HepG2 (cell line): ENCODE measurements around the gene CNKSR3. TPM values are rescaled to one million over a fixed set of nuclear protein-coding genes. Genes with fewer than 3 reads are reported as not detected.

ENCODE experiments used
- ATAC-seq: fragments of 200-7000 bp; cut with Tn5 transposase; 3 replicates; pipeline ENCODE4 v1.9.1; 2020; ENCODE audit warnings: mild to moderate bottlenecking, moderate library complexity
- BruUV-seq: library from RNA; stranded (reverse); fragments of 400-500 nt; replicated peaks from 2 replicates; lab custom pipeline; 2021; lab: Mats Ljungman, UMichigan
- CTCF ChIA-PET: fragments of 300-600 bp; formaldehyde crosslinking; extraction: SDS; loops from one replicate; lab custom pipeline; 2021; ENCODE audit warnings: low total read pairs, inconsistent platforms, low intra/inter-chr PET ratio; lab: Yijun Ruan, JAX
- POLR2A ChIA-PET: fragments of 350-600 bp; sonication (Branson Sonifier 250); formaldehyde crosslinking; loops from one replicate; lab custom pipeline; 2020; ENCODE audit warnings: antibody characterized with exemption, inconsistent platforms; lab: Yijun Ruan, JAX
- DNase-seq: peaks from one replicate; pipeline ENCODE4 v3.0.0-alpha.2; 2015; ENCODE audit warnings: low spot score
- FAIRE-seq: peaks from 3 replicates; lab custom pipeline; 2011; peaks lifted over from hg19 to GRCh38; lab: Jason Lieb, UNC
- H2AFZ ChIP-seq: one replicate; pipeline ENCODE4 v1.6.1; 2011; ENCODE audit warnings: low read length, inconsistent platforms
- H3K27ac ChIP-seq: fragments of 300-600 bp; 3 replicates; pipeline ENCODE4 v1.8.0; 2011; ENCODE audit warnings: mixed run types, mild to moderate bottlenecking, mixed read lengths, low read length, inconsistent platforms; ENCODE audit not compliant: insufficient read depth; ENCODE audit errors: extremely low read length
- H3K27me3 ChIP-seq, 2 experiments: fragments of 200-600 bp in 1 of 2; 2 replicates in 1 of 2; 3 replicates in 1 of 2; pipeline versions ENCODE4 v1.6.0 to v1.8.0; 2011; ENCODE audit warnings: low read length in 2 of 2, mild to moderate bottlenecking in 2 of 2, moderate library complexity in 2 of 2, inconsistent platforms in 1 of 2; ENCODE audit not compliant: insufficient read depth in 2 of 2, control insufficient read depth in 1 of 2
- H3K36me3 ChIP-seq, 2 experiments: fragments of 200-600 bp in 1 of 2; replicated peaks in 1 of 2; 2 replicates in 1 of 2; 3 replicates in 1 of 2; pipeline versions ENCODE4 v1.5.1 to v1.8.0; 2011; ENCODE audit warnings: low read length in 2 of 2, inconsistent platforms in 1 of 2; ENCODE audit not compliant: insufficient read depth in 2 of 2, control insufficient read depth in 1 of 2
- H3K4me1 ChIP-seq: 2 replicates; pipeline ENCODE4 v1.5.1; 2012; ENCODE audit warnings: low read length, inconsistent platforms; ENCODE audit not compliant: insufficient read depth
- H3K4me2 ChIP-seq: 2 replicates; pipeline ENCODE4 v1.6.0; 2011; ENCODE audit warnings: low read depth, low read length, inconsistent platforms
- H3K4me3 ChIP-seq, 3 experiments: fragments of 200-600 bp in 1 of 3; sonication (generic), shearing (Covaris generic) in 1 of 3; replicated peaks in 1 of 3; 2 replicates each; pipeline ENCODE4 v1.5.1; 2011 to 2016; ENCODE audit warnings: low read length in 3 of 3, inconsistent platforms in 2 of 3, low read depth in 2 of 3, mild to moderate bottlenecking in 2 of 3, control low read depth in 1 of 3, mixed read lengths in 1 of 3; ENCODE audit not compliant: insufficient read depth in 1 of 3
- H3K79me2 ChIP-seq: one replicate; pipeline ENCODE4 v1.6.1; 2011; ENCODE audit warnings: low read length, inconsistent platforms; ENCODE audit not compliant: insufficient read depth
- H3K9ac ChIP-seq: 2 replicates; pipeline ENCODE4 v1.6.0; 2011; ENCODE audit warnings: mild to moderate bottlenecking, low read depth, low read length, inconsistent platforms; ENCODE audit not compliant: insufficient read depth
- H3K9me3 ChIP-seq: 2 replicates; pipeline ENCODE4 v1.5.1; 2012; ENCODE audit warnings: mild to moderate bottlenecking, low read length
- H4K20me1 ChIP-seq: 2 replicates; pipeline ENCODE4 v1.6.0; 2011; ENCODE audit warnings: inconsistent platforms, mild to moderate bottlenecking, low read length, moderate library complexity; ENCODE audit not compliant: insufficient read depth
- ELF1 ChIP-seq: sonication (generic); formaldehyde crosslinking; IDR thresholded peaks from 2 replicates; pipeline ENCODE4 v1.4.0; 2020; ENCODE audit warnings: missing genetic modification reagents
- EZH2 ChIP-seq: conservative IDR thresholded peaks from 2 replicates; pipeline ENCODE4 v1.6.1; 2012; ENCODE audit warnings: mild to moderate bottlenecking, low read depth, low read length, moderate library complexity
- HOXA3 ChIP-seq: sonication (generic); formaldehyde crosslinking; IDR thresholded peaks from 2 replicates; pipeline ENCODE4 v1.5.0; 2020; ENCODE audit warnings: missing genetic modification reagents
- HOXA9 ChIP-seq: sonication (generic); formaldehyde crosslinking; IDR thresholded peaks from 2 replicates; pipeline ENCODE4 v1.8.1; 2022; ENCODE audit warnings: missing genetic modification reagents, mild to moderate bottlenecking, moderate library complexity, borderline replicate concordance
- MXD3 ChIP-seq: IDR thresholded peaks from 2 replicates; pipeline ENCODE4 v1.6.1; 2016; ENCODE audit warnings: mild to moderate bottlenecking, missing biosample characterization, missing genetic modification reagents
- NR1H2 ChIP-seq: sonication (generic); formaldehyde crosslinking; IDR thresholded peaks from 2 replicates; pipeline ENCODE4 v1.8.1; 2022; ENCODE audit warnings: low read depth, missing genetic modification reagents, borderline replicate concordance
- PHB2 ChIP-seq: fragments of 450-650 bp; IDR thresholded peaks from 2 replicates; pipeline ENCODE4 v1.6.1; 2018; ENCODE audit not compliant: partially characterized antibody
- SOX5 ChIP-seq: IDR thresholded peaks from 2 replicates; pipeline ENCODE4 v1.6.1; 2016; ENCODE audit warnings: borderline replicate concordance
- ZFP91 ChIP-seq: sonication (generic); formaldehyde crosslinking; IDR thresholded peaks from 2 replicates; pipeline ENCODE4 v1.9.0; 2022; ENCODE audit warnings: missing genetic modification reagents, mild to moderate bottlenecking, borderline replicate concordance
- ZNF281 ChIP-seq: sonication (generic); formaldehyde crosslinking; IDR thresholded peaks from 2 replicates; pipeline ENCODE4 v1.4.0; 2020; ENCODE audit warnings: missing genetic modification reagents, borderline replicate concordance
- ZNF282 ChIP-seq: fragments of 450-650 bp; IDR thresholded peaks from 2 replicates; pipeline ENCODE4 v1.6.1; 2018; ENCODE audit not compliant: partially characterized antibody
- ZNF292 ChIP-seq: sonication (generic); formaldehyde crosslinking; IDR thresholded peaks from 2 replicates; pipeline ENCODE4 v1.8.1; 2022; ENCODE audit warnings: mild to moderate bottlenecking, low read depth, missing genetic modification reagents, borderline replicate concordance
- ZNF549 ChIP-seq: sonication (generic); formaldehyde crosslinking; IDR thresholded peaks from 2 replicates; pipeline ENCODE4 v1.5.0; 2020; ENCODE audit warnings: missing genetic modification reagents
- WGBS: methylation state at CpG from one replicate; pipeline ENCODE4 v1.1.6; 2017; ENCODE audit warnings: low lambda C conversion rate; 5-methylcytosine and 5-hydroxymethylcytosine counted together
- in situ Hi-C: cut with HindIII; loops from 2 replicates; pipeline ENCODE4 v1.10.0; 2017; ENCODE audit warnings: low pct_unique_long_range_greater_than_20kb; ENCODE audit not compliant: extremely low pct_ligation_motif_present
- intact Hi-C: fragments of 100-400 bp; cut with micrococcal nuclease; formaldehyde crosslinking; loops from one replicate; pipeline ENCODE4 v1.10.0; 2022; ENCODE audit not compliant: unreplicated experiment
- polyA plus RNA-seq, 8 experiments: library from polyadenylated mRNA; depleted of rRNA in 3 of 8; stranded (reverse) in 7 of 8; unstranded in 1 of 8; fragments of >200 nt; fragmentation: Illumina TruSeq in 4 of 8; extraction: Trizol in 4 of 8; gene quantifications; 2 replicates each; pipeline versions ENCODE4 v1.2.1 to v1.2.3, GENCODE V29; 2011 to 2016; ENCODE audit warnings: low read depth in 4 of 8, missing spikeins in 1 of 8, mixed read lengths in 1 of 8; ENCODE audit not compliant: insufficient read depth in 1 of 8
- total RNA-seq, 5 experiments: library from RNA; depleted of rRNA; stranded (reverse); fragments of >200 nt; fragmentation: Illumina TruSeq; extraction: Trizol; gene quantifications; 2 replicates each; pipeline ENCODE4 v1.2.3, GENCODE V29; 2016; ENCODE audit warnings: low read depth in 1 of 5

CNKSR3 gene
- total and polyA plus RNA-seq, 2 of the 13 experiments (the other 11 are each of a cell fraction or from before 2014, with no cell fraction given), result 9.2 to 38.6 TPM

GRCh38 chr6:154425034-154425433, 85.5 kb downstream of the CNKSR3 start:
- peaks cover 10% of the 10 kb centered on the region for H3K79me2 ChIP-seq
- peaks cover 34 to 79% of the 10 kb centered on the region in 2 experiments for H3K36me3 ChIP-seq
- TF ChIP-seq ZNF549 (no peak), ELF1 (CRISPR knock-in tag) (no peak), EZH2 (no peak), SOX5 (CRISPR knock-in tag) (no peak), NR1H2 (CRISPR knock-in tag) (no peak)
- no peak for ATAC-seq
- no peaks in the 10 kb centered on the region for H4K20me1 ChIP-seq
- no peak overlapping the region for H3K9ac ChIP-seq
- POLR2A ChIA-PET, result no interaction called here
- H3K4me2 ChIP-seq, result no peak overlapping the region
- in situ Hi-C loops (no loop called here), intact Hi-C loops (no loop called here)
- DNase-seq, result no peak
- no peaks in the 10 kb centered on the region for H3K27me3 ChIP-seq
- CTCF ChIA-PET, result no interaction called here
- no peaks in the 10 kb centered on the region for H3K9me3 ChIP-seq
- H3K4me3 ChIP-seq, result no peak overlapping the region
- no peak overlapping the region for H2AFZ ChIP-seq
- H3K27ac ChIP-seq, result no peak overlapping the region
- H3K4me1 ChIP-seq, result peaks cover 22% of the 10 kb centered on the region
- no peak for FAIRE-seq
- no TSS peak for BruUV-seq
- 97% methylated on average over 4 of the region's 4 CpGs for WGBS

DNA sequence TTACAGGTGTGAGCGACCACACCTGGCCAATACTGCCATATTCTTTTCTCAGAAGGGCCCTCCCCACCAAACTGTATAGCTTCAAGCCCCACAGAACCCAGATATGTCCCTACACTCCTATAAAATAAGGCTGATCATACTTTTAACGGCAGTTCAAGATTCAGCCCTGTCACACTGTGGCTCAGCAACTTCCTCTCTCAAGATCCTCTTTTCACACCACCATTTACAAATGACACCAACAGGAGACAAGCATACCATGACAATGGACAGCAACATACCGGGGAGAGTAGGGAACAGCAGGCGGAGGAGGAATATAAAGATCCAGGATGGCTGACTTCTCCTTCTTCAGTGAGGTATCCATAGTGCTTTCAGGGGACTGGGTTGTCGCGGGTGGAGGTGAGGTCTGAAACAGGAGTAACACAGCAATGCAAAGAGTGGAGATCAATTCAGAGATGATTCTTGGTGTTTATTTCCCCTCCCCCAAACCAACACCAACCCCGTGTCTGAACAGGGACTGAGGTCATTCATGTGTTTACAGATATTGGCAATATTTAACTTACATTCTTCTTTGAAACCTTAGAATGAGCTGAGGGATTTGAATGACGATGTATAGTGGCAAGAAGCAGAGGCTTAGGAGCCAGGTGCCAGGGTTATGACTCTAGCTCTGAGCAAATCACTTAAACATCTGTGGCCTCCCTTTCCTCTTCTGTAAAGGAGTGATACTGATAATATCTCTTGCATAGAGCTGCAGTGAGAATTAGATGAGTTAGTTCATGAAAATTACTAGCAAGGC, 96.3 kb downstream of the CNKSR3 start:
- Histone ChIP-seq H3K36me3 (peaks cover 26 to 82% of the 10 kb centered on the region in 2 experiments), H2AFZ (no peak overlapping the region), H3K4me2 (no peak overlapping the region), H3K27ac (peak overlapping the region; percentile 33), H3K9me3 (no peaks in the 10 kb centered on the region), H3K79me2 (no peaks in the 10 kb centered on the region), H3K27me3 (no peaks in the 10 kb centered on the region), H3K4me3 (no peak overlapping the region), H3K4me1 (peaks cover 33% of the 10 kb centered on the region), H4K20me1 (no peaks in the 10 kb centered on the region), H3K9ac (no peak overlapping the region)
- DNase-seq, result peak; percentile 67
- no TSS peak for BruUV-seq
- WGBS, result 66% methylated on average over 8 of the region's 8 CpGs
- ChIA-PET CTCF (no interaction called here), POLR2A (interaction anchor here (1.0 to 2.0 kb wide), 8 partner anchors 9 to 97 kb away, joined by 3 to 9 read pairs (median 6); partner anchors contain the start of gene CNKSR3)
- intact Hi-C loops, result loop anchor here (1.0 kb wide), 1 partner anchor 96 kb away; the partner anchor contains the start of gene CNKSR3
- FAIRE-seq, result peak; percentile 43
- in situ Hi-C loops, result no loop called here
- peak; percentile 84 for ATAC-seq
- no peak for TF ChIP-seq HOXA9
- no peak for TF ChIP-seq PHB2
- peak; percentile 96 for TF ChIP-seq ZNF281 (CRISPR knock-in tag)
- no peak for TF ChIP-seq ZNF292 (CRISPR knock-in tag)
- no peak for TF ChIP-seq MXD3
- TF ChIP-seq HOXA3 (CRISPR knock-in tag), result peak; percentile 66; the same call in 1 of the 2 replicates
- TF ChIP-seq ZFP91 (CRISPR knock-in tag), result no peak
- no peak for TF ChIP-seq ZNF282
